ENCODE measurements around the gene PIK3AP1.

DNA sequence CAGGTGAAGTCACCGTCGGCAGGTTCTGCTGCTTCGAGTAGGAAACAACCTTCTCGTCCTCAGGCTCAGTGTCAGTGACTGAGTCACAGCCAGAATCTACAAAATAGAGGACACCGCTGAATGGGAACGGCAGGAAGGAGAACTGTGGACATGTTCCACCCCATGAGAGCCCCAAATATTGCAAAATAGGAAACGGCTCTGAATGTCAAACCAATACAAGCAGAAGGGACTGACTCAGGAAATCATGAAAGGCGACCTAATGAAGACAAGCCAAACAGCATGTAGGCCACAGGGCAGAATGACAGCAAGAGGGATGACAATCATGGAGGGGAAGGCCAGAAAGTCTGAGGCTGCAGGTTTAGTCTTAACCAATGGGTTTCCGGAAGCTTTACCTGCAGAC, 63.5 kb downstream of the PIK3AP1 start:
- TF ChIP-seq, protein P1, sequence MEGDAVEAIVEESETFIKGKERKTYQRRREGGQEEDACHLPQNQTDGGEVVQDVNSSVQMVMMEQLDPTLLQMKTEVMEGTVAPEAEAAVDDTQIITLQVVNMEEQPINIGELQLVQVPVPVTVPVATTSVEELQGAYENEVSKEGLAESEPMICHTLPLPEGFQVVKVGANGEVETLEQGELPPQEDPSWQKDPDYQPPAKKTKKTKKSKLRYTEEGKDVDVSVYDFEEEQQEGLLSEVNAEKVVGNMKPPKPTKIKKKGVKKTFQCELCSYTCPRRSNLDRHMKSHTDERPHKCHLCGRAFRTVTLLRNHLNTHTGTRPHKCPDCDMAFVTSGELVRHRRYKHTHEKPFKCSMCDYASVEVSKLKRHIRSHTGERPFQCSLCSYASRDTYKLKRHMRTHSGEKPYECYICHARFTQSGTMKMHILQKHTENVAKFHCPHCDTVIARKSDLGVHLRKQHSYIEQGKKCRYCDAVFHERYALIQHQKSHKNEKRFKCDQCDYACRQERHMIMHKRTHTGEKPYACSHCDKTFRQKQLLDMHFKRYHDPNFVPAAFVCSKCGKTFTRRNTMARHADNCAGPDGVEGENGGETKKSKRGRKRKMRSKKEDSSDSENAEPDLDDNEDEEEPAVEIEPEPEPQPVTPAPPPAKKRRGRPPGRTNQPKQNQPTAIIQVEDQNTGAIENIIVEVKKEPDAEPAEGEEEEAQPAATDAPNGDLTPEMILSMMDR (IDR thresholded peaks at IDR 0.05): no peak
- no peak for TF ChIP-seq EP300 (IDR thresholded peaks at IDR 0.05)

Data from upper lobe of left lung (tissue), 4 donors.